Neuron (in vitro differentiated cells): ENCODE data around the gene VAT1.
"Not testable (repeated sequence)": the region's sequence is repeated elsewhere in the genome, so short reads cannot be mapped to it uniquely, and the experiment has no call there.

Source experiments
- H2AFZ ChIP-seq: one replicate; pipeline ENCODE4 v1.6.1; 2013; ENCODE audit warnings: low read depth, mild to moderate bottlenecking, inconsistent platforms, low read length, moderate library complexity
- H3K27me3 ChIP-seq: one replicate; pipeline ENCODE4 v1.6.1; 2013; ENCODE audit warnings: low read length; ENCODE audit not compliant: insufficient read depth
- H3K36me3 ChIP-seq: one replicate; pipeline ENCODE4 v1.6.1; 2013; ENCODE audit warnings: low read length; ENCODE audit not compliant: insufficient read depth
- H3K4me1 ChIP-seq: one replicate; pipeline ENCODE4 v1.6.1; 2013; ENCODE audit warnings: low read length; ENCODE audit not compliant: insufficient read depth
- H3K4me3 ChIP-seq: 2 replicates; pipeline ENCODE4 v1.5.1; 2013; ENCODE audit warnings: mild to moderate bottlenecking, low read length, moderate library complexity
- H3K9me3 ChIP-seq: one replicate; pipeline ENCODE4 v1.6.1; 2013; ENCODE audit warnings: low read length

The VAT1 gene

DNA sequence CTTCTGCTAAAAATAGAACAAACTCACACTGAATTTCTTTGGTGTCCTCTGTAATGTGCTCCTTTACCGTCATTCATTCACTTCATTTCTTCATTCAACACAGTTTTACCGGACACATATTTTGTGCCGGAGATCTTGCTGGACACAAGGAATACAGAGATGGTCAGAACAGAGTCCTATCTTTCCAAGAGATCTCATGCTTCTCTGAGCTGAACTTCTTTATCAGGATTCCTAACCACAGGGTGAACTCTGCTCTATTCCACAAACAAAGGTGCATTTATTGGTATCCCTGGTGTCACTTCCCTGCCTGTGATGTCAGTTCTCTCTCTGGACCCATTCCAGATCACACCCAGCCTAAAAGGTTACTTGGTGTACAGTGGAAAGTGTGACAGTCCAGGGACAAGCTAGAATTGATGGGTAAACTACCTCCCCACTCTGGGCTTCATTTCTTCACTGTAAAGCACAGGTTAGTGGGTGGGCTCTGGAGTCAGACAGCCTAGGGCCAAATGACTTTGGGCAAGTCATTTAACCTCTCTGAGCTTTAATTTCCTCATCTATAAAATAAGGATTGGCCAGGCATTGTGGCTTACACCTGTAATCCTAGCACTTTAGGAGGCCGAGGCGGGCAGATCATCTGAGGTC is 11.4 kb downstream of the VAT1 start:
- H3K9me3 ChIP-seq = no peaks in the 10 kb centered on the region
- peaks cover 11% of the 10 kb centered on the region for H3K4me1 ChIP-seq
- no peak overlapping the region for H3K4me3 ChIP-seq
- H2AFZ ChIP-seq = no peak overlapping the region
- no peaks in the 10 kb centered on the region for H3K27me3 ChIP-seq
- H3K36me3 ChIP-seq = peaks cover 4% of the 10 kb centered on the region

GRCh38 chr17:43006639-43007551 is 15.3 kb downstream of the VAT1 start, which contains the start of gene IFI35:
Gene IFI35, plus strand, starts transcription at chr17:43006784. Its CDS starts 164 bp downstream, at chr17:43006948.
- H3K4me3 ChIP-seq = no peak within 1 kb of the TSS
- H3K9me3 ChIP-seq = no peaks in the 10 kb centered on the region
- peaks cover 2% of the 10 kb centered on the region for H3K4me1 ChIP-seq

GRCh38 chr17:43003542-43004172 is 18.5 kb downstream of the VAT1 start:
- Histone ChIP-seq H3K9me3 (no peaks in the 10 kb centered on the region), H3K36me3 (peaks cover 40% of the 10 kb centered on the region), H3K27me3 (no peaks in the 10 kb centered on the region), H3K4me1 (peaks cover 11% of the 10 kb centered on the region), H2AFZ (no peak overlapping the region), H3K4me3 (no peak overlapping the region)

More at GRCh38 chr17:43006639-43007551, 15.3 kb downstream of the VAT1 start, which contains the start of gene IFI35:
- Histone ChIP-seq H3K27me3 (no peaks in the 10 kb centered on the region), H2AFZ (no peak within 1 kb of the TSS), H3K36me3 (peaks cover 20% of the 10 kb centered on the region)

DNA sequence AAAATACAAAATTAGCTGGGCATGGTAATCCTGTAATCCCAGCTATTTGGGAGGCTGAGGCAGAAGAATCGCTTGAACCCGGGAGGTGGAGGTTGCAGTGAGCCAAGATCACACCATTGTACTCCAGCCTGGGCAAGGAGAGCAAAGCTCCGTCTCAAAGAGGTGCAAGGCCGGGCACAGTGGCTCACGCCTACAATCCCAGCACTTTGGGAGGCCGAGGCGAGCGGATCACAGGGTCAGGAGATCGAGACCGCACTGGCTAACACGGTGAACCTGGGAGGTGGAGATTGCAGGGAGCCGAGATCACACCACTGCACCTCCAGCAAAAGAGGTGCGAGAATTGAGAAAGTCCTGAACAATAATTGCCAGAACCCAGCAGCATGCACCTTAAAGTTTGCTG is 21.3 kb downstream of the VAT1 start:
- not testable (repeated sequence) for H3K27me3 ChIP-seq, H2AFZ ChIP-seq, H3K9me3 ChIP-seq, H3K4me1 ChIP-seq, H3K4me3 ChIP-seq
- peaks cover 40% of the 10 kb centered on the region for H3K36me3 ChIP-seq

DNA sequence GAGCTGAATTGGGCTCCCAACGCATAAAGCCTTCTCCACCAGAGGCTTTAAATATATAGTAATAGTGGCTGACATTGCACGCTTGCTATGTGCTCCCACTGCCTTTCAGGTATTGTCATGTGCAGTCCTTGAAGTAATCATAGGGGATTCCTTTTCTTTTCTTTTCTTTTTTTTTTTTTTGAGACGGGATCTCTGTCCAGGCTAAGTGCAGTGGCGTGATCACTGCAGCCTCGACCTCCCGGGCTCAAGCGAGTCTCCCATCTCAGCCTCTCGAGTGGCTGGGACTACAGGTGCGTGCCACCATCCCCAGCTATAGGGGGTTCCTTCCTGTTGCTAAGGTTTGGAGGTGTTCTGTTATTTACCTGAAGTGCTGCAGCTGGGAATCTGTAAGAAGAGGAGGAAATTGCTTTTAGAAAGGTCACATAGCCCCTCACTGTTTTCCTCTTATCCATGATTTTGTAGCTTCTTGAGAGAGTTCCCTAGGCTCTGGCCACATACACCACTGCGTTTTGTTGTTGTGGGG is 23.1 kb downstream of the VAT1 start:
- H2AFZ ChIP-seq = no peak overlapping the region
- peaks cover 43% of the 10 kb centered on the region for H3K36me3 ChIP-seq
- H3K4me3 ChIP-seq = peak overlapping the region; percentile 72
- H3K27me3 ChIP-seq = no peaks in the 10 kb centered on the region
- peaks cover 9% of the 10 kb centered on the region for H3K4me1 ChIP-seq
- H3K9me3 ChIP-seq = no peaks in the 10 kb centered on the region

- Histone ChIP-seq H2AFZ (no peak within 1 kb of the TSS), H3K9me3 (no peaks in the 10 kb centered on the region), H3K27me3 (no peaks in the 10 kb centered on the region), H3K36me3 (peaks cover 37% of the 10 kb centered on the region), H3K4me3 (peak within 1 kb of the TSS; percentile 72), H3K4me1 (peaks cover 9% of the 10 kb centered on the region)
Observed at GRCh38 chr17:42997984-42998938, 23.9 kb downstream of the VAT1 start, which contains the start of gene RPL27. Gene RPL27, plus strand, starts transcription at chr17:42998419. Its CDS starts 332 bp downstream, at chr17:42998751.

DNA sequence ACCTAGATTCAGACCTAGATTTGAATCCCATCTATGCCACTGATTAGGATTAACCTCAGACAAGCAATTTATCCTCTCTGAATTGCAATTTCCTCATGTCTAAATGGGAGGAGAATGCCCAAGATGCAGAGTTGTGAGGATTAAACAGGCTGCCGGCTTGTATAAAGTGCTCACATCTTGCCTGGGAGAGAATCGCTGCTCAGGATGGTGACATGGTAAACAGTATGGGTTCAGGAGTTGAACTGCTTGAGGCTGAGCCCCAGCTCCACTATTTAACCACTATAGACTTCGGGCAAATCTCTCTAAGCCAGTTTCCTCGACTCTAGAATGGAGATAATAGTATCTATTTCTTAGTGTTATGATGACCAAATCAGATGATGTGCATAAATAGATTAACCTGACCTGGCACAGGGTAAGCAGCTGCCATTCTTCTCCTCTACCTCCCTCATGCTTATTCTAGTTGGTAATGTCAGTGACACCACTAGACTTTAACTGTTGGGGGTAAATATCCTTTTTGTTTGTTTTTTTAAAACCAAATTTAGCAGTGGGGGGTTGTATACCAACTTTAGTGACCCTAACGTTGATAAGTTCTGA is 24.7 kb downstream of the VAT1 start:
- H3K4me3 ChIP-seq = peak overlapping the region; percentile 20
- no peaks in the 10 kb centered on the region for H3K9me3 ChIP-seq
- H3K27me3 ChIP-seq = no peaks in the 10 kb centered on the region
- no peak overlapping the region for H2AFZ ChIP-seq
- peaks cover 9% of the 10 kb centered on the region for H3K4me1 ChIP-seq
- H3K36me3 ChIP-seq = peaks cover 36% of the 10 kb centered on the region

- not testable (repeated sequence) for H3K4me3 ChIP-seq, H3K9me3 ChIP-seq, H3K4me1 ChIP-seq, H3K27me3 ChIP-seq, H2AFZ ChIP-seq
- H3K36me3 ChIP-seq = peaks cover 41% of the 10 kb centered on the region
Observed at GRCh38 chr17:42993913-42994312, 28.3 kb downstream of the VAT1 start.

DNA sequence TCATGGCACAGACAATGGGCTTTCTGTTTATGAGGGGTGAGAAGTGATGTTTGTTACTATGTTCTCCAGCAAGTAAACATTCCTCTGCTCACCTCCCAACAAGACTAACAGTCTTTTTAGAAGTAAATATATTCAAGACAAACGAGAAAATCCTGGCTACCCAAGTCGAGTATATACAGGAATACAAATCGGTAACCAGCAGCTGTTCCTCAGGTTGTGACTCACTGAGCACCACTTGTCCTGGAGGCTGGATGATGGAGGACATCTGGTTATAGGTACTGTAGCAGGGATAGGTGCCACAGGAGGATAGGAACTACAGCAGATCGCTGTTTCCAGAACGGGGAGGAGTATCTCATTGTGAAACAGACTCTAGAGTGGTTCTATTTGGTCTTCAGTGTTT is 29.3 kb downstream of the VAT1 start:
- Histone ChIP-seq H3K27me3 (no peaks in the 10 kb centered on the region), H3K4me1 (no peaks in the 10 kb centered on the region), H3K4me3 (no peak overlapping the region), H2AFZ (no peak overlapping the region), H3K36me3 (peaks cover 49% of the 10 kb centered on the region), H3K9me3 (no peaks in the 10 kb centered on the region)

- Histone ChIP-seq H3K9me3 (no peaks in the 10 kb centered on the region), H3K27me3 (no peaks in the 10 kb centered on the region), H3K4me3 (no peak overlapping the region), H3K4me1 (no peaks in the 10 kb centered on the region), H2AFZ (no peak overlapping the region), H3K36me3 (peaks cover 54% of the 10 kb centered on the region)
Observed at GRCh38 chr17:42991471-42991870, 30.7 kb downstream of the VAT1 start.

GRCh38 chr17:42989726-42990652 is 32.2 kb downstream of the VAT1 start:
- H3K36me3 ChIP-seq = peaks cover 59% of the 10 kb centered on the region
- H3K4me1 ChIP-seq = no peaks in the 10 kb centered on the region

More at GRCh38 chr17:42989726-42990652, 32.2 kb downstream of the VAT1 start:
- Histone ChIP-seq H3K9me3 (no peaks in the 10 kb centered on the region), H2AFZ (no peak overlapping the region), H3K4me3 (no peak overlapping the region), H3K27me3 (no peaks in the 10 kb centered on the region)
